ENCODE data around the gene MYDGF.

The MYDGF gene

GRCh38 chr19:4704317-4704673, 34.2 kb upstream of the MYDGF start:
- Histone ChIP-seq H3K36me3 (ENCODE audit: insufficient read depth, low read length) (no peaks in the 10 kb centered on the region; the same call in 1 of the 2 replicates), H3K9ac (ENCODE audit: insufficient read length) (no peak overlapping the region), H3K27ac (no peak overlapping the region), H3K4me3 (no peak overlapping the region), H3K9me3 (ENCODE audit: low read depth, low read length) (no peaks in the 10 kb centered on the region)
- DNase-seq (ENCODE audit: low read depth, low spot score) = no peak
- no peak for TF ChIP-seq POLR2AphosphoS5 (IDR thresholded peaks at IDR 0.05; ENCODE audit: borderline replicate concordance, low read depth, low read length)
- TF ChIP-seq EZH2 (IDR thresholded peaks at IDR 0.05) = no peak
- no peak for TF ChIP-seq FOXP2 (optimal IDR thresholded peaks at IDR 0.05; ENCODE audit: control extremely low read depth, extremely low read length, insufficient read depth)

GRCh38 chr19:4703671-4704316, 33.7 kb upstream of the MYDGF start:
- no peak overlapping the region for H3K4me3 ChIP-seq
- H3K36me3 ChIP-seq (ENCODE audit: insufficient read depth, low read length) = no peaks in the 10 kb centered on the region; the same call in 1 of the 2 replicates
- no peak for DNase-seq (ENCODE audit: low read depth, low spot score)
- no peak for TF ChIP-seq FOXP2 (optimal IDR thresholded peaks at IDR 0.05; ENCODE audit: control extremely low read depth, extremely low read length, insufficient read depth)
- TF ChIP-seq POLR2AphosphoS5 (IDR thresholded peaks at IDR 0.05; ENCODE audit: borderline replicate concordance, low read depth, low read length) = no peak
- TF ChIP-seq EZH2 (IDR thresholded peaks at IDR 0.05) = no peak
- H3K27ac ChIP-seq = no peak overlapping the region
- no peaks in the 10 kb centered on the region for H3K9me3 ChIP-seq (ENCODE audit: low read depth, low read length)
- H3K9ac ChIP-seq (ENCODE audit: insufficient read length) = no peak overlapping the region

DNA sequence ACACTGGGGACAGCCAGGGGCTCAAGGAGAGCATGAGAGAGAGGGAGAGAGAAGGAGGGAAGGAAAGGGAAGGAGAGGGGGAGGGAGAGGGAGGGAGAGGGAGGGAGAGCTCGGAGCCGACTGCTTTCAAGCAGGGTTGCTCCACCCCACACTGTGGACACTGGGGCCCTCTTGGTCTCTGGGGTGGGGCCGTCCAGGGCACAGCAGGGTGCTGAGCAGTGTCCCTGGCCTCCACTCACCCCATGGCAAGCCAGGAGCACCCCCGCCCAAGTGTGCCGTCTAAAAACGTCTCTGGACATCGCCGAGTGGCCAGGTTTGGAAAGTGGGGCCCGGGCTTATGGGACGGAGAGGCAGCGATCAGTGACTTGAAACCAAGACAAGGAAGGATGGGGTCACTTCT, 32.6 kb upstream of the MYDGF start:
- no peak for TF ChIP-seq POLR2AphosphoS5 (IDR thresholded peaks at IDR 0.05; ENCODE audit: borderline replicate concordance, low read depth, low read length)
- no peak for TF ChIP-seq EZH2 (IDR thresholded peaks at IDR 0.05)
- no peak for TF ChIP-seq FOXP2 (optimal IDR thresholded peaks at IDR 0.05; ENCODE audit: control extremely low read depth, extremely low read length, insufficient read depth)
- no peak overlapping the region for H3K9ac ChIP-seq (ENCODE audit: insufficient read length)
- no peak overlapping the region for H3K27ac ChIP-seq
- H3K4me3 ChIP-seq = no peak overlapping the region
- H3K9me3 ChIP-seq (ENCODE audit: low read depth, low read length) = no peaks in the 10 kb centered on the region
- H3K36me3 ChIP-seq (ENCODE audit: insufficient read depth, low read length) = no peaks in the 10 kb centered on the region; the same call in 1 of the 2 replicates
- no peak for DNase-seq (ENCODE audit: low read depth, low spot score)

- Histone ChIP-seq H3K9me3 (ENCODE audit: low read depth, low read length) (no peaks in the 10 kb centered on the region), H3K36me3 (ENCODE audit: insufficient read depth, low read length) (no peaks in the 10 kb centered on the region; the same call in 1 of the 2 replicates), H3K9ac (ENCODE audit: insufficient read length) (no peak overlapping the region), H3K4me3 (no peak overlapping the region), H3K27ac (no peak overlapping the region)
- TF ChIP-seq FOXP2 (optimal IDR thresholded peaks at IDR 0.05; ENCODE audit: control extremely low read depth, extremely low read length, insufficient read depth) = no peak
- no peak for TF ChIP-seq EZH2 (IDR thresholded peaks at IDR 0.05)
- no peak for TF ChIP-seq POLR2AphosphoS5 (IDR thresholded peaks at IDR 0.05; ENCODE audit: borderline replicate concordance, low read depth, low read length)
- no peak for DNase-seq (ENCODE audit: low read depth, low spot score)
Observed at GRCh38 chr19:4701557-4701956, 31.4 kb upstream of the MYDGF start.

- Histone ChIP-seq H3K27ac (no peak overlapping the region), H3K4me3 (no peak overlapping the region), H3K9ac (ENCODE audit: insufficient read length) (no peak overlapping the region), H3K36me3 (ENCODE audit: insufficient read depth, low read length) (no peaks in the 10 kb centered on the region; the same call in 1 of the 2 replicates), H3K9me3 (ENCODE audit: low read depth, low read length) (no peaks in the 10 kb centered on the region)
- TF ChIP-seq FOXP2 (optimal IDR thresholded peaks at IDR 0.05; ENCODE audit: control extremely low read depth, extremely low read length, insufficient read depth) = no peak
- TF ChIP-seq POLR2AphosphoS5 (IDR thresholded peaks at IDR 0.05; ENCODE audit: borderline replicate concordance, low read depth, low read length) = no peak
- no peak for TF ChIP-seq EZH2 (IDR thresholded peaks at IDR 0.05)
- DNase-seq (ENCODE audit: low read depth, low spot score) = no peak
Observed at GRCh38 chr19:4700693-4700970, 30.5 kb upstream of the MYDGF start.

GRCh38 chr19:4699826-4700692, 29.9 kb upstream of the MYDGF start:
- Histone ChIP-seq H3K9ac (ENCODE audit: insufficient read length) (no peak overlapping the region), H3K36me3 (ENCODE audit: insufficient read depth, low read length) (no peaks in the 10 kb centered on the region; the same call in 1 of the 2 replicates), H3K27ac (no peak overlapping the region), H3K4me3 (no peak overlapping the region), H3K9me3 (ENCODE audit: low read depth, low read length) (no peaks in the 10 kb centered on the region)
- TF ChIP-seq EZH2 (IDR thresholded peaks at IDR 0.05) (no peak), POLR2AphosphoS5 (IDR thresholded peaks at IDR 0.05; ENCODE audit: borderline replicate concordance, low read depth, low read length) (no peak), FOXP2 (optimal IDR thresholded peaks at IDR 0.05; ENCODE audit: control extremely low read depth, extremely low read length, insufficient read depth) (no peak)
- DNase-seq (ENCODE audit: low read depth, low spot score) = no peak

- TF ChIP-seq FOXP2 (optimal IDR thresholded peaks at IDR 0.05; ENCODE audit: control extremely low read depth, extremely low read length, insufficient read depth) (no peak), EZH2 (IDR thresholded peaks at IDR 0.05) (no peak), POLR2AphosphoS5 (IDR thresholded peaks at IDR 0.05; ENCODE audit: borderline replicate concordance, low read depth, low read length) (no peak)
- Histone ChIP-seq H3K4me3 (no peak overlapping the region), H3K9ac (ENCODE audit: insufficient read length) (no peak overlapping the region), H3K27ac (no peak overlapping the region), H3K36me3 (ENCODE audit: insufficient read depth, low read length) (peaks cover 11% of the 10 kb centered on the region), H3K9me3 (ENCODE audit: low read depth, low read length) (no peaks in the 10 kb centered on the region)
- no peak for DNase-seq (ENCODE audit: low read depth, low spot score)
Observed at GRCh38 chr19:4697304-4697703, 27.2 kb upstream of the MYDGF start.

GRCh38 chr19:4695224-4695731, 25.1 kb upstream of the MYDGF start:
- H3K36me3 ChIP-seq (ENCODE audit: insufficient read depth, low read length) = peaks cover 11% of the 10 kb centered on the region
- no peak for TF ChIP-seq EZH2 (IDR thresholded peaks at IDR 0.05)
- no peak for TF ChIP-seq FOXP2 (optimal IDR thresholded peaks at IDR 0.05; ENCODE audit: control extremely low read depth, extremely low read length, insufficient read depth)
- no peak for TF ChIP-seq POLR2AphosphoS5 (IDR thresholded peaks at IDR 0.05; ENCODE audit: borderline replicate concordance, low read depth, low read length)
- peak overlapping the region; percentile 97 for H3K27ac ChIP-seq
- no peaks in the 10 kb centered on the region for H3K9me3 ChIP-seq (ENCODE audit: low read depth, low read length)
- DNase-seq (ENCODE audit: low read depth, low spot score) = no peak
- H3K9ac ChIP-seq (ENCODE audit: insufficient read length) = no peak overlapping the region
- no peak overlapping the region for H3K4me3 ChIP-seq

Data from SK-N-MC (cell line).